Body of pancreas (tissue), 4 donors: ENCODE results near the gene PROB1.

ENCODE experiments used
- CTCF ChIP-seq, 7 experiments: fragments of 450-650 bp in 4 of 7; fragments of 200-600 bp in 3 of 7; sonication (generic) in 3 of 7; IDR thresholded peaks; one replicate each; pipeline ENCODE4 v1.5.1; 2016 to 2019; ENCODE audit warnings: antibody characterized with exemption in 7 of 7
- POLR2A ChIP-seq, 3 donors: fragments of 450-650 bp; IDR thresholded peaks; one replicate each; pipeline ENCODE4 v1.6.1; 2016; ENCODE audit warnings: antibody characterized with exemption in 3 of 3, mild to moderate bottlenecking in 2 of 3

GRCh38 chr5:139374909-139375308, 20.0 kb downstream of the PROB1 start:
- no peak for TF ChIP-seq CTCF (IDR thresholded peaks at IDR 0.05)
- TF ChIP-seq POLR2A (IDR thresholded peaks at IDR 0.05) = no peak
